ENCODE results near the gene PDE5A. TPM values are rescaled to one million over a fixed set of nuclear protein-coding genes. Genes with fewer than 3 reads are reported as not detected.

Gene PDE5A
- total and polyA plus RNA-seq, 12 donors = 1.5 to 17.4 (median 9.9) TPM

DNA sequence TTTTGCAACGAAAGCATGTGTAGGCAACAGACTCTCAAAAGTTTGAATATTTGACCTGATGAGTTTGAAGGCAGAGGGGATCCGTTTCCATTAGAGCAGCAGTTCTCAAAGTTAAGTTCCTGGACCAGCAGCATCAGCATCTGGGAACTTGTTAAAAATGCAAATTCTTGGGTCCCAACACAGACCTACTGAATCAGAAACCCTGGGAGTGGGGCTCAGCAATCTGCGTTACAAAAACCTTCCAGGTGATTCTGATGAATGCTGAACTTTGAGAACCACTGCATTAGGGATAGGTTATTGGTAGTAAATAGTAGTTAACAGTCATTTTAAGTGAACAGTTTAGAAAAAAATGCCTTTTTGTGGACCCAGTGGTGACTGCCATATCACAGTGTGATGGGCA lies 98.8 kb downstream of the PDE5A start:
- intact Hi-C loops (cut with DNase I) = no loop called here
- no peak for ATAC-seq
- no peak overlapping the region for H3K4me3 ChIP-seq
- TF ChIP-seq, protein P1, sequence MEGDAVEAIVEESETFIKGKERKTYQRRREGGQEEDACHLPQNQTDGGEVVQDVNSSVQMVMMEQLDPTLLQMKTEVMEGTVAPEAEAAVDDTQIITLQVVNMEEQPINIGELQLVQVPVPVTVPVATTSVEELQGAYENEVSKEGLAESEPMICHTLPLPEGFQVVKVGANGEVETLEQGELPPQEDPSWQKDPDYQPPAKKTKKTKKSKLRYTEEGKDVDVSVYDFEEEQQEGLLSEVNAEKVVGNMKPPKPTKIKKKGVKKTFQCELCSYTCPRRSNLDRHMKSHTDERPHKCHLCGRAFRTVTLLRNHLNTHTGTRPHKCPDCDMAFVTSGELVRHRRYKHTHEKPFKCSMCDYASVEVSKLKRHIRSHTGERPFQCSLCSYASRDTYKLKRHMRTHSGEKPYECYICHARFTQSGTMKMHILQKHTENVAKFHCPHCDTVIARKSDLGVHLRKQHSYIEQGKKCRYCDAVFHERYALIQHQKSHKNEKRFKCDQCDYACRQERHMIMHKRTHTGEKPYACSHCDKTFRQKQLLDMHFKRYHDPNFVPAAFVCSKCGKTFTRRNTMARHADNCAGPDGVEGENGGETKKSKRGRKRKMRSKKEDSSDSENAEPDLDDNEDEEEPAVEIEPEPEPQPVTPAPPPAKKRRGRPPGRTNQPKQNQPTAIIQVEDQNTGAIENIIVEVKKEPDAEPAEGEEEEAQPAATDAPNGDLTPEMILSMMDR (IDR thresholded peaks at IDR 0.05) = no peak
- H3K4me1 ChIP-seq = peaks cover 0 to 17% (median 0%) of the 10 kb centered on the region in 9 donors
- WGBS, 2 donors = 87 to 92% methylated on average over 3 of the region's 3 CpGs
- peak overlapping the region in 1 of 10 donors; percentile 5 for H3K27ac ChIP-seq
- H3K36me3 ChIP-seq = peaks cover 0 to 71% (median 1%) of the 10 kb centered on the region in 9 donors
- H3K27me3 ChIP-seq = no peaks in the 10 kb centered on the region
- H3K9me3 ChIP-seq = no peaks in the 10 kb centered on the region
- DNase-seq = no peak

DNA sequence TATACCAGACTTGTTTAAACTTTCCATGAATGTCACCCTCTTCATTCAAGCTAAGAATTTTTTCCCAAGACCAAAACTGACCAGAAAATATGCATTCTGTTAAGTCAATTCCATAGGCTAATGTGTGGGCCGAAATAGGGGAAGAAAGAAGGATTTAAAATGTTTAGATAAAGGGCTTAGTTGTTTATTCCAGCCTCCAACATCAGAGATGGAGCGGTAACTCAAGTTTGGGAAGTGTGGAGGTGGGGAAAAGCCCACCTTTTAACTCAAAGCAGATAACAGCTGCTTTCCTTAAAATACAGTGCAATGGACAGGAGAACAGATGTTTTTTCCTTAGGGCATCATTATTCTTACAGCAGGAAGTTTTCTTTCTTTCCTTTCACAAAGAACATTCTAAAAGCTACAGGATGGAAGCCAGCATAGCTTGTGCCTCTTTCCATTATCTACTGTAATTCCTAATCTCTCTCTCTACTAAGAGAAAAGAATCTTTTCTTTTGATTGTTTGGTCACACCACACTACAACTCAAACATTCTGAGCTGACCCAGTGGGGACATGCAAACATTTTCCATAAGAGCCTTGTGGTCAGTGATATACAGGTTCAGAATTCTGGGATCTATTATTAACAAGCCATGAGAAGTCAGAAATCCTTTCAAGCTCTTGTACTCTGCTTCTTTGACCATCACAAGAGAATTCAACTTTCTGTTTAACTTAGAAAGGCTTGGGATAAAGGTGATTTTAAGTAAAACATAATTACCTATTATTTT lies 101.6 kb downstream of the PDE5A start:
- intact Hi-C loops (cut with DNase I) = no loop called here
- H3K4me1 ChIP-seq = peaks cover 0 to 17% (median 0%) of the 10 kb centered on the region in 9 donors
- no peaks in the 10 kb centered on the region for H3K27me3 ChIP-seq

DNA sequence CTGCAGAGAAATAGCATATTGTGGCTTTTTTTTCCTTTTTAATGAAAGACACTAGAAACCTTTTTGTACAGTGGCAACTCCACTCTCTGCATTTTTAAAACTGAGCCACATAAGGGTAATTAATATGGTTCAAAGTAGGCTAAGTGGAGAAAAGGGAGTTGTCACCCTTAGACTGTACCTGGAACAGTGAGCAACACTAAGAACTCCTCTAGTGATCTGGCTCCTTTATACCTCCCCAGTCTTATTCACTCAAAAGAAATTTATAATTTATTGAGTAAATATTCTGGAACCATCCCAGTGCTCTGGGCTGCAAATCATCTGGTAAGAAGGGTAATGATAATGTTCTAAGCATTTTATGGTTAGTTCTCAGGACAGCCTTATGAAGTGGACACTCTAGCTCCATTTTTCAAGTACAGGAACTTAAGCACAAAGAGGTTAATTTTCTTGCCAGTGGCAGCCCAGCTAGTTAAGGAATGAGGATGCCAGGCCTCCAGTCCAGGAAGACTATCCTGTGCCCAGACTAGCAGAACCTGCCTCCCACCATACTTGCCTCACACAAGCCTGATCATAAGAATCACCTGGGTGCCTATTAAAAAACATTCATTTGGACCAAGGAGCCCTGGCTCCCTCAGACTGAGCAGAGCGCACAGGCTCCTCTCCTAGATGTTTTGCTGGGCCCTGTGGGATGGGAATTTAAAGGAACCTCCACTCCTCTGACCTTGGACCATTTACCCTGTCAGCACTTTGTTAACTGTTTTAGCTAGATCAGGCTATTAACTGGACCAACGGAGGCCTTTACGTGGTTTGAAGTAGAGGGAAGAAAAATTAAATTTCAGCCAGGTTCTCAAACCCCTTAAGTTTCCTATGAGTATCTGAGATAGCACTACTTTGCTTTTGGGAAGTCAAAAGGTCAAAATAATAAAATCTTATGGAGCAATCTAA lies 102.6 kb downstream of the PDE5A start:
- H3K36me3 ChIP-seq = peaks cover 0 to 71% (median 4%) of the 10 kb centered on the region in 9 donors

More for the DNA sequence above, 101.6 kb downstream of the PDE5A start:
- TF ChIP-seq, protein P1 (IDR thresholded peaks at IDR 0.05) = no peak
- Histone ChIP-seq H3K4me3 (no peak overlapping the region), H3K27ac (peak overlapping the region in 2 of 10 donors; percentile 5 to 23), H3K9me3 (no peaks in the 10 kb centered on the region), H3K36me3 (peaks cover 0 to 71% (median 4%) of the 10 kb centered on the region in 9 donors)
- WGBS, 2 donors = 61 to 69% methylated on average over 2 of the region's 2 CpGs
- no peak for ATAC-seq
- DNase-seq = no peak

More for the DNA sequence above, 102.6 kb downstream of the PDE5A start:
- Histone ChIP-seq H3K27ac (peak overlapping the region in 1 of 10 donors; percentile 23), H3K4me1 (peaks cover 0 to 17% (median 0%) of the 10 kb centered on the region in 9 donors), H3K27me3 (no peaks in the 10 kb centered on the region), H3K9me3 (no peaks in the 10 kb centered on the region), H3K4me3 (no peak overlapping the region)
- TF ChIP-seq, protein P1 (IDR thresholded peaks at IDR 0.05) = no peak
- ATAC-seq (peak in 1 of 8 donors; percentile 19), DNase-seq (no peak)
- intact Hi-C loops (cut with DNase I) = no loop called here
- 50 to 64% methylated on average over 3 of the region's 3 CpGs for WGBS, 2 donors
